Ureter (tissue), 1 donor: ENCODE results near the gene LPCAT1. TPM values are rescaled to one million over a fixed set of nuclear protein-coding genes. Genes with fewer than 3 reads are reported as not detected.
"Not testable (repeated sequence)": the region's sequence is repeated elsewhere in the genome, so short reads cannot be mapped to it uniquely, and the experiment has no call there.

Experiments used
- DNase-seq: peaks from one replicate; pipeline ENCODE4 v3.0.0-alpha.2; 2020; ENCODE audit warnings: low spot score
- total RNA-seq: library from RNA; stranded (reverse); gene quantifications from one replicate; pipeline ENCODE4 v1.2.4, GENCODE V29; 2023
- donor health status: DM: yes; HTN: yes; CAD: no.

Gene LPCAT1, protein sequence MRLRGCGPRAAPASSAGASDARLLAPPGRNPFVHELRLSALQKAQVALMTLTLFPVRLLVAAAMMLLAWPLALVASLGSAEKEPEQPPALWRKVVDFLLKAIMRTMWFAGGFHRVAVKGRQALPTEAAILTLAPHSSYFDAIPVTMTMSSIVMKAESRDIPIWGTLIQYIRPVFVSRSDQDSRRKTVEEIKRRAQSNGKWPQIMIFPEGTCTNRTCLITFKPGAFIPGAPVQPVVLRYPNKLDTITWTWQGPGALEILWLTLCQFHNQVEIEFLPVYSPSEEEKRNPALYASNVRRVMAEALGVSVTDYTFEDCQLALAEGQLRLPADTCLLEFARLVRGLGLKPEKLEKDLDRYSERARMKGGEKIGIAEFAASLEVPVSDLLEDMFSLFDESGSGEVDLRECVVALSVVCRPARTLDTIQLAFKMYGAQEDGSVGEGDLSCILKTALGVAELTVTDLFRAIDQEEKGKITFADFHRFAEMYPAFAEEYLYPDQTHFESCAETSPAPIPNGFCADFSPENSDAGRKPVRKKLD
- 48.0 TPM for total RNA-seq

GRCh38 chr5:1523793-1524480, at the start of gene LPCAT1:
TSS of gene LPCAT1 (minus strand) at chr5:1523960. CDS start at chr5:1523844, 116 bp downstream.
- DNase-seq, result peak; percentile 67

GRCh38 chr5:1571875-1572274, 48.1 kb upstream of the LPCAT1 start:
- not testable (repeated sequence) for DNase-seq

GRCh38 chr5:1570975-1571374, 47.2 kb upstream of the LPCAT1 start:
- DNase-seq, result no peak

- DNase-seq, result no peak
Measured at GRCh38 chr5:1568201-1568979, 44.6 kb upstream of the LPCAT1 start.

- not testable (repeated sequence) for DNase-seq
Measured at GRCh38 chr5:1567527-1568200, 43.9 kb upstream of the LPCAT1 start.

DNA sequence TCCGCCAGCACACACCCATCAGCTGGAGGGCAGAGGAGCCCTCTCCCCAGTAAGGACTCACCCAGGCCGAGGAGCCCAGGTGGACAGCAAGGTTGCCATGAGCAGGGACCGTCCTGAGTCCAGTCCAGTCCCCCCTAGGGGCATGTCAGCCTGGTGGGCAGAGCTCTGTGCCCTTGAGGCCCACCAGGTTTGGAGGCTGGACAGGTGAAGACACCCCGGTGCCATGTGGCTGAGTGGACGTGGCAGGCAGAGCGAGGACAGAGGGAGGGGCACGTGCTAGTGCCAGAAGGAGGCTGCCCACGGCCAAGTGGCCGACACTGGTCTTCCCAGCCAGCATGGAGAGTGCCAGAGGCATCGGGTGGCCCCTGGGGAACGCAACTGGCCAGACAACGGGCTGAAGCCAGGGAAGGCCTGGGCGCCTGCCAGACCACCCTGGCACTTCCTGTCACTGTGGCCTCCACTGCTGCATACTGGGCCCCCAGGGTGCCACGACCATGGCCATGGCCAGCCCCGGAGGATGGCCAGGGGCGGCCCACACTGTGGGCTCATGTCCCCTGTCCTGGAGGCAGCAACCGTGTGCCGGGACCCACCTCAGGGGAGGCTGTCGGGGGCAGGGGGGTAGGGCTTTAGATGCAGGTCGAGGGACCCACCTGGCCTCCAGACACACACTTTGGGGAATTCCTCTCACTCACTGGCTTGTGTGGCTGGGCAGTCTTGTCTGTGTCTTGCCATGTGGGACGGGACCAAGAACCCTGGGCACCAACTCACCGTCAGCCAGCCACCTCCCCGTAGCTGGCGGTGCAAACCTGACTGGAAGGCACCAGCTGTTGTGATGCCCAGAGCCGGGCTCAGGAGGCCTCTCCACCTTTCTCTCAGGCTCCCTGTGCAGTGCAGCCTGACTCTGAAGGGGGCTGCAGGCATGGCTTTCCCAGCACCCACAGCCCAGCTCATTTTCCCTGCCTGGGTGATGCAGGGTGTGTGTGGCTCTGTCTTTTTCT, 42.3 kb upstream of the LPCAT1 start:
- no peak for DNase-seq

DNA sequence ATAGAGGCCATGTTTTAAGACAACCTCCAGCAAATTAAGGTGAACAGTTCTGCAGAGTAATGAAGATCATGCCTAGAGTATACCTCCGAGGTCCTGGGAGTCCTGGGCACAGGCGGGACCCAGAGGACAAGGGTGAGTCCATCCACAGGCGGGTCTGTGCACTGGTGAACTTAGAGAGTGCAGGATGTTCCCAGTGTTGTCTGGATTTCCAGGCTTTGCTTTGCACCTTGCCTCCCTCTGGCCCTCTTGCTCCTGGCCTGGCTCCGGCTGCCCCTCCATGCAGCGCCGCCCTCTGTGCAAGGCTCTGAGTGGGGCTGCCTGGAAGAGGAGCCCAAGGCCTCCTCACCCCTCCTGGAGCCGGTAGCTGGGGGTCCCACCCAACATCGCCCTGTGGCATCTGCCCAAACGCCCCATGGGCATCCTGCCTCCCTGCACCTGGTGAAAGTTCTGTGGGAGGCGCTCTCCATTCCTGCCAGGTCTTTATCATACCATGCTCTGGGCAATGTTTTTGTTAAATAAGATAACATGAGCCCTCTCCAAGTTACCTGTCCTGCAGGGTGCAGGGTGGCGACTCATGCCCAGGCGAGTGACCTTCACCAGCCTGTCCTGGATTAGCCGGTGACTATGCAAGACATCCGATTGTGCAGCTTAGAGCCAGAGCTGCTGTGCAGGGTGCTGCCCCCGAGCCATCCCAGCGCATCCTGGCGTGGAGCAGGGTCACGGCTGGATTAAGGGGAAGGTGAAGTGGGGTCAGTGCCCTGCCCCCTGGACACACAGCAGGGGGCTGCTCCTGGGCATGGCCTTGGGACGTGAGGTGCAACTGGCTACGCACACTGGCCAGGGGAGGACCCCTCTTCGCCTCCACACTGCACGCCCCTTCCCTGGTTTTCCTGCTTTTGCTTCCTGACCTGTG, 41.3 kb upstream of the LPCAT1 start:
- DNase-seq, result no peak

GRCh38 chr5:1564182-1564748, 40.5 kb upstream of the LPCAT1 start:
- DNase-seq, result peak; percentile 51

GRCh38 chr5:1563617-1564181, 39.9 kb upstream of the LPCAT1 start:
- DNase-seq, result no peak

- DNase-seq, result no peak
Measured at GRCh38 chr5:1563051-1563461, 39.3 kb upstream of the LPCAT1 start.

GRCh38 chr5:1562599-1562998, 38.8 kb upstream of the LPCAT1 start:
- no peak for DNase-seq

GRCh38 chr5:1561402-1561929, 37.7 kb upstream of the LPCAT1 start:
- no peak for DNase-seq

- DNase-seq, result not testable (repeated sequence)
Measured at GRCh38 chr5:1560499-1560898, 36.7 kb upstream of the LPCAT1 start.

- no peak for DNase-seq
Measured at GRCh38 chr5:1558944-1559343, 35.2 kb upstream of the LPCAT1 start.

DNA sequence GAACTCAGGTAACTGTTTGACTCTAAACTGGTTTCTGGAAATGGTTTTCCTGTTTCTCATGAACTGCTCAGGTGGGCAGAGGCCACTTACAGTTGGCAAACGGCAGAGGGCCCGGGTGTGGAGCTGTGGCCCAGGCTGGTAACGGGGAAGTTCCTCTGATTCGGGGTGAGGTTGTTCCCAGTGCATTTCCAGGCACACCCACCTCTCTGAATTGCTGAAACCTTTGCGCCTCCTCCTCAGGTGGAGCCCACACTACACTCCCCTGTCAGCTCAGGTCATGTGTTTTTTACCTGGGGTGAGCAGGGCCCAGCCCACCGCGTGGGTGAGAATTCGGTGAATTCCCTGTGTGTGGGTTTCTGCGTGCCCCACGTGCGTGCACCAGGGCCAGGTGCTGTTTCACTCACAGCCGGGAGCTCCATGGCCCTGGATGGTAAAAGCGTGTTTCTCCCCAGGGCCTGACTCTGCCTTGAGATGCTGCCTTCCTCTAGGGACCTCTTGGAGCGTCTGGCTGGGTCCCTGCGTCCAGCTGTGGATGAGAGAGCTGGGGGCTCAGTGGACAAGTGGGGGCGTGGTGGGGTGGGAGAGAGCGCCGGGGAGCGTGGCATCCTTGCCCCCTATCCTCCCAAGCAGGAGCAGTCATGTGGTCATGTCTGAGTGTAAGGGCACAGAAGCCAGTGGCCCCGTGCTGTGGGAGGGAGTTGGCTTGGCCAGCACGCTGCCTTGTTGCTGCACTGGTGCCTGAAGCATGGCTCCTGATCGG, 33.5 kb upstream of the LPCAT1 start:
- no peak for DNase-seq

DNA sequence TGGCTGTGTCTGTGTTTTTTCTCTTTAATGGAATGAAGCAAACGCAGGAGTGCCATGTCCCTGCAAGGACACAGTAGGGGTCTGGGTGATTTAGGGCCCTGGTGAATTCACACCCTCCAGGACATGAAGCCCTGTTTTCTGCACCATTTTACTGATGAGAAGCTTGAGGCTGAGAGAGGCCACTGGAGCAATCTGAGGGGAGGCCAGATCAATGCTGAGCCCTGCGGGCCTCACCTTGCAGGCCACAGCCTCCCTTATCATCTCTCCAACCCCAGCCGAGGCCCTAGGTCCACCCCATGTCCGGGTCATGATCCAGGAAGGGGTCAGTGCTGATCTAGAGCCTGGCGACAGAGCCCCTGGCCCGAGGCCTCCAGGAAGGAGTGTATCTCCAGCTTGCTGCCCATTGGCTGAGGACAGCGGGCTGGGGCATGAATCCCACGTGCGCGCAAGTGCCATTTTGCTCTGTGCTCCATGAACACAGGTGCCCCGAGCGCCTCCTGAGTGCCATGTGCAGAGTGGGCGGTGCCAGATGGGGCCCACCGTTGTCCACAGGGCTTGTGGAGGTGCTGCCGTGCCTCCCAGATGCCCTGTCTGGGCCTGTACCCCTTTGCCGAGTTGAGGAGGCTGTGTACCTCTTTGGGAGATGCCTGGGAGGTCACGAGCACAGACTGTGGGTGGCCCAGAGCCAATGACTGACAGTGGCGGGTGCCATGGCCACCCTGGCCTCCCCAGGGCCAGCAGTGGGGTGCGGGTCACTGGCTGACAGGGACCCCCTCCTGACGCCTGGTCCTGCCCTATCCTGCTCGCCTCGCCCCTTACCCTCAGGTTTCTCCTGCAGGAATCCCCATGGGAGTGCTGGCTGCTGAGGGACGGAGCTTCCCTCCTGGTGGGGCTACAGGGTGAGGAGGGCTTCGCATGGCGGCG, 32.3 kb upstream of the LPCAT1 start:
- DNase-seq, result no peak
